ENCODE data around the gene CACTIN.
A peak's percentile ranks its signal among the peaks of the same experiment; 100 is the strongest.
"Not testable (repeated sequence)": the region's sequence is repeated elsewhere in the genome, so short reads cannot be mapped to it uniquely, and the experiment has no call there.

The CACTIN gene

DNA sequence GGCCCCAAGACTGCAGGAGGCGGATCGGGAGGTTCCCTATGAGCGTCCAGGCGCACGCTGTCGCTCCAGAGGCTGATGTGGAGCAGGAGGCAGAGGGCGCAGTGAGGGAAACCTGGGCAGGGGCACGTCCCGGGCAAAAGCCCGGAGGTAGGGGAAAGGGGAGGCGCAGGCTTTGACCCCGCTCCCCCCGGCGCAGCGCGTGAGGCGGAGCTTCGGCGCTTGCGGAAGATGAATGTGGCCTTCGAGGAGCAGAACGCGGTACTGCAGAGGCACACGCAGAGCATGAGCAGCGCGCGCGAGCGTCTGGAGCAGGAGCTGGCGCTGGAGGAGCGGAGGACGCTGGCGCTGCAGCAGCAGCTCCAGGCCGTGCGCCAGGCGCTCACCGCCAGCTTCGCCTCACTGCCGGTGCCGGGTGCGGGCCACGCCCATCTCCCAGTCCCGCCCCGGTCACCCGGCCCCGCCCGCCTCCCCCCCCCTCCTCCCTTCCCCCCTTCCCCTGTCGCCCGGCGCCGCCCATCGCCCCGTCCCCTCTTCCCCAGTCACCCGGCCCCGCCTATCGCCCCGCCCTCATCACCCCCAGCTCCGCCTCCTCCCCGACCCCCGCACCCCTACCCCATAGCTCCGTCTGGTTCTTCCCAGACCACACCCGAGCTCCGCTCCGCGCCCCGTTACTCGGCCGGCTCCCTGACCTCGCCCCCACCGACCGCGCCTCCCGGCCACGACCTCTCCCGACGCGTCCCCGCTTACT, 49.7 kb downstream of the CACTIN start:
- Histone ChIP-seq H3K4me1 (ENCODE audit: control insufficient read depth, insufficient read depth, low read length) (peaks cover 15% of the 10 kb centered on the region), H3K9ac (ENCODE audit: low read length) (no peak overlapping the region), H3K27ac (ENCODE audit: low read depth, low read length) (peak overlapping the region; percentile 16), H3K4me3 (ENCODE audit: low read length) (peak overlapping the region; percentile 65), H3K36me3 (ENCODE audit: control insufficient read depth, insufficient read depth, low read length) (no peaks in the 10 kb centered on the region), H3K27me3 (ENCODE audit: control insufficient read depth, insufficient read depth, low read length) (no peaks in the 10 kb centered on the region)

DNA sequence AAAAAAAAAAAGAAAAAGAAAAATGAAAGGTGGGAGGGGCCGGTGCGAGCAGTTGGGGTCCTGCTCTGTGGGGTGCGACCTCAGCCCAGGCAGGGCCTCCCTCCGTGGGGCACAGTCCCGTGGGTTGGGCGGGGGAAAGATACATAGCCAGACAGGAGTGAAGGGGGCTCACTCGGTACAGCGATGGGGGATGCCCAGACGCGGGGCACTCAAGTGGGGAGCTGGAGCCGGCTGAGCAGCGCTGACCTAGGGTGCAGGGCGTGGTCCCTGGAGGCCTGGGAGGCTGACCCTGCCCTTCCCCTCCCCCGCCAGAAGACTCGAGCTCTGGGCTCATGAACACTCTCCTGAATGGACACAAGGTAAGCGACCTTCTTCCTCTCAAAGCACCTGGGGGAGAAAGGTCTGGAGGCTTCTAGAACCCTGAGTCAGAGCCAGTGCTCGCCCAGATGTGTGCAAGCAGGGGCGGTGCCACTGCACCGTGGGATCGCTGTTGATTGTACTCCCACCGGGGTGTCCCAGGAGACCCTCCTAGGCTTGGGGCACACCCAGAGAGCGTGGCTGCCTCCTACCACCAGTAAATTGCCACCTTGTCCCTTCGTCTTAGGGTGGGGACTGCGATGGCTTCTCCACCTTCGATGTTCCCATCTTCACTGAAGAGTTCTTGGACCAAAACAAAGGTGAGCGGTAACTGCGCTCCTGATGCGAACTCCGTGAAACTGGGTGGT, 50.5 kb downstream of the CACTIN start:
- Histone ChIP-seq H3K4me1 (ENCODE audit: control insufficient read depth, insufficient read depth, low read length) (peaks cover 15% of the 10 kb centered on the region), H3K27me3 (ENCODE audit: control insufficient read depth, insufficient read depth, low read length) (no peaks in the 10 kb centered on the region), H3K4me3 (ENCODE audit: low read length) (peak overlapping the region; percentile 65), H3K36me3 (ENCODE audit: control insufficient read depth, insufficient read depth, low read length) (no peaks in the 10 kb centered on the region), H3K27ac (ENCODE audit: low read depth, low read length) (peak overlapping the region; percentile 16), H3K9ac (ENCODE audit: low read length) (no peak overlapping the region)

DNA sequence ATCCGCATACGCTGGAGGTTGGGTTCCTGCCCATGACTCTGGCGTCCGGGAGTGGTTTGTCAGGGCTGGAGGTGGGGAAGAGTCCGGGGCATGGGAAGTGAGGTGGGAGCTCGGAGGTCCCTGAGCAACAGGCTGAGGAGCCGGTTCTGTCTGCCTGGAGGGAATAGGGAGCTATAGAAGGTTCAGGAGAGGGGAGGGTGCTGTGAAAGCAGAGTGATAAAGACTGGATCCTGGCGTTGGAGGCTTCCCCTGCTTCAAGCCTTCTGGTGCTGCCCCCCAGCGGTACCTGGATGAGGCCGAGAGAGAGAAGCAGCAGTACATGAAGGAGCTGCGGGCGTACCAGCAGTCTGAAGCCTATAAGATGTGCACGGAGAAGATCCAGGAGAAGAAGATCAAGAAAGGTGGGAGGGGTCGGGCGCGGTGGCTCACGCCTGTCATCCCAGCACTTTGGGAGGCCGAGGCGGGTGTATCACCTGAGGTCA, 51.3 kb downstream of the CACTIN start:
- H3K36me3 ChIP-seq (ENCODE audit: control insufficient read depth, insufficient read depth, low read length), result no peaks in the 10 kb centered on the region
- peaks cover 13% of the 10 kb centered on the region for H3K4me1 ChIP-seq (ENCODE audit: control insufficient read depth, insufficient read depth, low read length)
- H3K4me3 ChIP-seq (ENCODE audit: low read length), result no peak overlapping the region
- no peaks in the 10 kb centered on the region for H3K27me3 ChIP-seq (ENCODE audit: control insufficient read depth, insufficient read depth, low read length)
- H3K9ac ChIP-seq (ENCODE audit: low read length), result no peak overlapping the region
- H3K27ac ChIP-seq (ENCODE audit: low read depth, low read length), result no peak overlapping the region

DNA sequence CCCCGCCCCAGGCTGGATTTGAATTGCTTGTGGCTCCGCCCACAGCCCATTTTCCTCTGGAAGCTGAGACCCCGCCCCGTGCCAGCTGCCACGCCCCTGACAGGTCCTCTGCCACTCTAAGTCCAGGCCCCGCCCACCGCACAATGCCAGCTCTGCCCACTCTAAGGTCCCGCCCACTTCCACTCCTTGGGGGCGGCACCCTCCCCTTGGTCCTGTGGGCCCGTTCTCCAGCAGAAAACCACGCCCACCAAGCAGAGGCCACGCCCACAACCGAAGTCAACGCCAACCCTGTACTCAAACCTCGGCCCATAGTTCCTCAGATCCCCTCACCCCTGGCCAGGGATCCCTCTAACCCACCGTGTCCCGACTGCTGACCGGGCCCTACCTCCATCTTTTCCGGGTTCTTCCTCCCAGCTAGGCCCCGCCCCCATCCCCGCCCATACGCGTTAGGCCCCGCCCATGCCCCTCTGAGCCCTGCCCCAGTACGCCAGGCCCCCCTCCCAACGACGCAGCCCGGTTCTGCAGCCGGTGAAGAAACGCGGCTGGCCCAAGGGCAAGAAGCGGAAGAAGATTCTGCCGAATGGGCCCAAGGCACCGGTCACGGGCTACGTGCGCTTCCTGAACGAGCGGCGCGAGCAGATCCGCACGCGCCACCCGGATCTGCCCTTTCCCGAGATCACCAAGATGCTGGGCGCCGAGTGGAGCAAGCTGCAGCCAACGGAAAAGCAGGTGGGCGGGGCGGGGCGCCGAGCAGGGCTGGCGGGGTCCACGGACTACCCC, 52.5 kb downstream of the CACTIN start:
- Histone ChIP-seq H3K4me3 (ENCODE audit: low read length) (peak overlapping the region; percentile 86), H3K36me3 (ENCODE audit: control insufficient read depth, insufficient read depth, low read length) (no peaks in the 10 kb centered on the region), H3K27ac (ENCODE audit: low read depth, low read length) (no peak overlapping the region), H3K27me3 (ENCODE audit: control insufficient read depth, insufficient read depth, low read length) (no peaks in the 10 kb centered on the region), H3K4me1 (ENCODE audit: control insufficient read depth, insufficient read depth, low read length) (peaks cover 13% of the 10 kb centered on the region), H3K9ac (ENCODE audit: low read length) (no peak overlapping the region)

DNA sequence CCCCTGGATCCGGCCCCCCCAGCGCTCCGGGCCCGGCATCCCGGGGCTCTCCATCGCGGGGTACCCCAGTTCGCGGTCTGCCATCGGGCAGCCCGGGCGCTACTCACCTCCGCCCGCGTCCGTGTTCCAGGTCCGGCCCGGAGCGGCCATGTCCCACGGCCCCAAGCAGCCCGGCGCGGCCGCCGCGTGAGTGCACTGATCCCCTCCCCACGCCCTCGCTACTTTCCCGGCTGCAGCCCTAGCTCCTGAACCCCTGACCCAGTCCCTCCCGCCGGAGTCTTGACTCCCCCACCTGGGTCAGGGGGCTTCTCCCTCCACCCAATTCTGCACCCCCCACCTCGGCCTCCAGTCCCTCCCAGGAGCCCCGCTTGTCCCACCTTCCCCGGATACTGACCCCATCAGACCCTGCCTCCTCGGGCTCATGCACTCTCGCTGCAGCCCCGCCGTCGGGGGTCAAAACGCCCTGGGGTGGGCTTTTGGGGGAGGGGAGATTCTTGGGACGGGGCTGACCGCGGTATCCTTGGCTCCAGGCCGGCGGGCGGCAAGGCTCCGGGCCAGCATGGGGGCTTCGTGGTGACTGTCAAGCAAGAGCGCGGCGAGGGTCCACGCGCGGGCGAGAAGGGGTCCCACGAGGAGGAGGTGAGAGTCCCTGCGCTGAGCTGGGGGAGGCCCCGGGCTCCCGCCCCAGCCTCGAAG, 53.3 kb downstream of the CACTIN start:
- Histone ChIP-seq H3K27ac (ENCODE audit: low read depth, low read length) (peak overlapping the region; percentile 66), H3K9ac (ENCODE audit: low read length) (no peak overlapping the region)

DNA sequence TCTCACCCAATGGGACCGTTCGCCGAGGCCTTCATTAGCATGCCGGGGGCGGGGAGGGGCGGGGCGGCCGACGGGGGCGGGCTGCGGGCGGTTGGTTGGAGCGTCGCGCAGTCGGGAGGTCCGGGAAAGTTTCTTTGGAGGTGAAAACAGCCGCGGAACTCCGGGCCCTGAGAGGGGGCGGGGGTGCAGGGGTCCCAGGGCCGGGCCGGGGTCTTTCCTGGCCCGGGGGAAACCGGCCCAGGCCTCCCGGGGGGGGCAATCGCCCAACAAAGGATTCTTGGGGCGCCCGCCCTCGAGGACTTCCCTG, 53.8 kb downstream of the CACTIN start, which contains the start of gene HMG20B:
Gene HMG20B (plus strand): TSS at position 90 of the 307 bp plus-strand sequence. CDS start 366 bp downstream, outside the sequence.
- Histone ChIP-seq H3K4me1 (ENCODE audit: control insufficient read depth, insufficient read depth, low read length) (peaks cover 13% of the 10 kb centered on the region), H3K9ac (ENCODE audit: low read length) (peak within 1 kb of the TSS; percentile 57), H3K27me3 (ENCODE audit: control insufficient read depth, insufficient read depth, low read length) (no peaks in the 10 kb centered on the region)

More for the DNA sequence above, 53.3 kb downstream of the CACTIN start:
- H3K36me3 ChIP-seq (ENCODE audit: control insufficient read depth, insufficient read depth, low read length), result no peaks in the 10 kb centered on the region
- no peaks in the 10 kb centered on the region for H3K27me3 ChIP-seq (ENCODE audit: control insufficient read depth, insufficient read depth, low read length)
- peaks cover 13% of the 10 kb centered on the region for H3K4me1 ChIP-seq (ENCODE audit: control insufficient read depth, insufficient read depth, low read length)
- peak overlapping the region; percentile 86 for H3K4me3 ChIP-seq (ENCODE audit: low read length)

DNA sequence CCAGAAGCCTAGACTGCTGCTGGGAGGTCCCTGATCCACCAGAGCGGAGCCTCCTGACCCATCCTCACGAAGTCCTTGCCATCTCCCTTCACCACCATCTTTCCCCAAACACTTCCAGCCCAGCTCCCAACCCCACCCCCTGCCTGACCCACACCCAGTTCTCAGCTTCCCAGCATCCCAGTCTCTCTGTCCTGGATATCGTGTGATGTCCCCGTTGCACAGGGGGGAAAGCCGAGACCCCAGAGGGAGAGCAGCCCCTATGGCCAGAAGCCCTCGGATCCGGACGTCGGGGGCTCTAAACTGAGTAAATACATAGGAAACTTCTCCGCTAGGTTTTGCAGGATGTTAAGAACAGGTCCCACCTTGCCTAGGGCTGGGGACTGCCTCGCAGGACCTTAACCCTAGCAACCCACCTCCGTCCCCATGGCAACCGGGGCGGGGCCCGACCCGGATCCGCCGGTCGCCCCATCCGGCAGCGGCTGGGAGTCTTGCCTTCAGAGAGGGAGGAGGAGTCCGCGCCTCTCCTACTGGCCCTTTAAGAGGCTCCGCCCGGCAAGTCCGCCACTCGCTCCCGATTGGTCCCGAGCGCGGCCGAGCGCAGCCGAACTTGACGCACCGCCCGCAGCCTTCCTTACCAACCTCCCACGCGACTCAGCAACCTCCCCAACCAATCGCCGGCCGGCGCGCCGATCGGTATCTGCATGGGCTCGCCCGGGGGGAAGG, 54.3 kb downstream of the CACTIN start:
- Histone ChIP-seq H3K4me3 (ENCODE audit: low read length) (peak overlapping the region; percentile 87), H3K27me3 (ENCODE audit: control insufficient read depth, insufficient read depth, low read length) (no peaks in the 10 kb centered on the region), H3K9ac (ENCODE audit: low read length) (peak overlapping the region; percentile 57), H3K27ac (ENCODE audit: low read depth, low read length) (peak overlapping the region; percentile 24), H3K4me1 (ENCODE audit: control insufficient read depth, insufficient read depth, low read length) (peaks cover 13% of the 10 kb centered on the region), H3K36me3 (ENCODE audit: control insufficient read depth, insufficient read depth, low read length) (no peaks in the 10 kb centered on the region)

More for the DNA sequence above, 53.8 kb downstream of the CACTIN start, which contains the start of gene HMG20B:
- H3K36me3 ChIP-seq (ENCODE audit: control insufficient read depth, insufficient read depth, low read length), result no peaks in the 10 kb centered on the region
- H3K4me3 ChIP-seq (ENCODE audit: low read length), result peak within 1 kb of the TSS; percentile 87
- peak within 1 kb of the TSS; percentile 66 for H3K27ac ChIP-seq (ENCODE audit: low read depth, low read length)

DNA sequence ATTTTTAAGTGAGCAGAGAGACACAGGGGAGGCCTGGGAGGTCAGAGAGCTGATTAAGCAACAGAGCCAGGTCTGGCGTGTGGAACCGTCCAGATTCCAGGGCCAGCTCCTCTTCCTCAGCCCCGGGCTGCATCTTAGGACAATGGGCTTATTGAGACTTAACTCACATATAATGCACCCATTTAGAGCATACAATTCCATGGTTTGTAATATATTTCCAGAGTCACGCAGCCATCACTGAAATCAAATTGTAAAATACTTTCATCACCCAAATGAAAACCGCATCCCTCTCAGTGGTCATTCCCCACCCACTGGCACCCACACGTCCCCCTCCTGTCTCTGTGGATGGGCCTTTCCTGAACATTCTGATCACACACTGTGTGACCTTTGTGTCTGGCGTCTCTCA, 56.0 kb downstream of the CACTIN start:
- H3K27me3 ChIP-seq (ENCODE audit: control insufficient read depth, insufficient read depth, low read length), result no peaks in the 10 kb centered on the region
- no peak overlapping the region for H3K27ac ChIP-seq (ENCODE audit: low read depth, low read length)
- no peak overlapping the region for H3K9ac ChIP-seq (ENCODE audit: low read length)
- peaks cover 4% of the 10 kb centered on the region for H3K4me1 ChIP-seq (ENCODE audit: control insufficient read depth, insufficient read depth, low read length)
- no peak overlapping the region for H3K4me3 ChIP-seq (ENCODE audit: low read length)
- H3K36me3 ChIP-seq (ENCODE audit: control insufficient read depth, insufficient read depth, low read length), result no peaks in the 10 kb centered on the region

DNA sequence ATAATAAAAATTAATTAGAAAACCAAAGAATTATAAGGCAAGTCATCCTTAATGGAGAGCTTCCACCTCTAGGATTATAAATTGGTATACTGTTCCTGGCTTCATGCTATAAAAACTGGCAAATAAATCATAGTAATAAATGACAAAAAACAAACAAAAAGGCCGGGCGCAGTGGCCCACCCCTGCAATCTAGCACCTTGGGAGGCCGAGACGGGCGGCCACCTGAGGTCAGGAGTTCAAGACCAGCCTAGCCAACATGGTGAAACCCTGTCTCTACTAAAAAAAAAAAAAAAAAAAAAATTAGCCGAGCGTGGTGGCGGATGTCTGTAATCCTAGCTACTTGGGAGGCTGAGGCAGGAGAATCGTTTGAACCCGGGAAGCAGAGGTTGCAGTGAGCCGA, 56.5 kb downstream of the CACTIN start:
- not testable (repeated sequence) for H3K36me3 ChIP-seq (ENCODE audit: control insufficient read depth, insufficient read depth, low read length); H3K27me3 ChIP-seq (ENCODE audit: control insufficient read depth, insufficient read depth, low read length); H3K4me1 ChIP-seq (ENCODE audit: control insufficient read depth, insufficient read depth, low read length); H3K4me3 ChIP-seq (ENCODE audit: low read length); H3K27ac ChIP-seq (ENCODE audit: low read depth, low read length); H3K9ac ChIP-seq (ENCODE audit: low read length)

DNA sequence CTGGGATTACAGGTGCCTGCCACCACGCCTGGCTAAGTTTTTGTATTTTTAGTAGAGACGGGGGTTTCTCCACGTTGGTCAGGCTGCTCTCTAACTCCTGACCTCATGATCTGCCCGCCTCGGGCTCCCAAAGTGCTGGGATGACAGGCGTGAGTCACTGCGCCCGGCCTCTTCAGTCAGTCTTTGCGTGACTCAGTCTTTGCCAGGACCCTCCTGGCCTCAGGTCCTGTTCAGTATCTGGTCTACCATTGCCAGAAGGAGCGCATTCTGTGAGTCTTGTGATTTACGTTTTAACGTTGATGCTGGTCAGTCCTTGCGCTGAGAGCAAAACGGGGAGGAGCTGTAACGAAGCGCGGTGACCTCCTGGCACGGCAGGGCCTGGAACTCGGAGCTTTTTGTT, 61.5 kb downstream of the CACTIN start:
- H3K9ac ChIP-seq (ENCODE audit: low read length), result no peak overlapping the region
- no peaks in the 10 kb centered on the region for H3K4me1 ChIP-seq (ENCODE audit: control insufficient read depth, insufficient read depth, low read length)
- H3K27me3 ChIP-seq (ENCODE audit: control insufficient read depth, insufficient read depth, low read length), result no peaks in the 10 kb centered on the region
- no peak overlapping the region for H3K4me3 ChIP-seq (ENCODE audit: low read length)
- no peaks in the 10 kb centered on the region for H3K36me3 ChIP-seq (ENCODE audit: control insufficient read depth, insufficient read depth, low read length)
- no peak overlapping the region for H3K27ac ChIP-seq (ENCODE audit: low read depth, low read length)

DNA sequence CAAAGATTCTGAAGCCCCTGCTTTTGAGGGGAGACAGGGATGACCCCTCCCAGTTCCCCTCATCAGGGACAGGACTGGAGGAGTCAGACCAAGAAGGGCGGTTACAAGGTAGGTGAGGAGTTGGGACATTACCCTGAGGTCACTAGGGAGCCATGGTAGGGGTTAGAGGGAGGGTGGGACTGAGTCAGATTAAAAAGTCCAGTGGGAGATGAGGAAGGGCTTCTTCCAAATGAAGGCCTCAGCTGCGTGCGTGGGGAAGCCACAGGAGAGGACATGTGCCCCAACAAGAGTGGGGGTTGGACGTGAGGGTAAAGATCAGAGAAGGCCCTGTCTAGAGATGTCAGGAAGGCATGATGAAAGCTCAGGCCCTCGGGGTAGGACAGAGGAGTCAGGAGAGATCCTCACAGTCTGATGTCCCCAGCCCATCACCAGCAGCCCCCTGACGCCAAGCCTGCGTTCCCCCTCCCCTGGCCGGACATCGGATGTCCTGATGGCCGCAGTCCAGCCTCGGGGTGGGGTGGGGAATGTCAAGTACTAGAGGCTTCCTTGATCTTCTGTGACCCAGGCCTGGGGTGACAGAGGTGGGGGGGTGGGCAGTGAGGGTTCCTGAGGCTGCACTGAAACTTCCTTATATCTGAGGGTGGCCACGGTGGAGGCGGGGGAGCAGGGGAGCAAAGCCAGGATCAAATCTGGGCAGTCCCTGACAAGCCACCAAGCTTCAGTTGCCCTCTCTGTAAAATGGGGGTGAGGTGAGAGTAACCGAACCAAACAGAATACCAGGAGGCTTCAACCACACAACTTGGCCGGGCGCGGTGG, 62.7 kb downstream of the CACTIN start:
- Histone ChIP-seq H3K27me3 (ENCODE audit: control insufficient read depth, insufficient read depth, low read length) (no peaks in the 10 kb centered on the region), H3K4me3 (ENCODE audit: low read length) (no peak overlapping the region), H3K27ac (ENCODE audit: low read depth, low read length) (no peak overlapping the region), H3K36me3 (ENCODE audit: control insufficient read depth, insufficient read depth, low read length) (no peaks in the 10 kb centered on the region), H3K9ac (ENCODE audit: low read length) (no peak overlapping the region), H3K4me1 (ENCODE audit: control insufficient read depth, insufficient read depth, low read length) (no peaks in the 10 kb centered on the region)
